ENCODE results near the gene ASAP3. TPM values are rescaled to one million over a fixed set of nuclear protein-coding genes. Genes with fewer than 3 reads are reported as not detected.

ASAP3 gene
- total and polyA plus RNA-seq, 9 of the 15 experiments (the other 6 are each of a cell fraction or from before 2014, with no cell fraction given) = 1.7 to 31.2 (median 17.4) TPM

DNA sequence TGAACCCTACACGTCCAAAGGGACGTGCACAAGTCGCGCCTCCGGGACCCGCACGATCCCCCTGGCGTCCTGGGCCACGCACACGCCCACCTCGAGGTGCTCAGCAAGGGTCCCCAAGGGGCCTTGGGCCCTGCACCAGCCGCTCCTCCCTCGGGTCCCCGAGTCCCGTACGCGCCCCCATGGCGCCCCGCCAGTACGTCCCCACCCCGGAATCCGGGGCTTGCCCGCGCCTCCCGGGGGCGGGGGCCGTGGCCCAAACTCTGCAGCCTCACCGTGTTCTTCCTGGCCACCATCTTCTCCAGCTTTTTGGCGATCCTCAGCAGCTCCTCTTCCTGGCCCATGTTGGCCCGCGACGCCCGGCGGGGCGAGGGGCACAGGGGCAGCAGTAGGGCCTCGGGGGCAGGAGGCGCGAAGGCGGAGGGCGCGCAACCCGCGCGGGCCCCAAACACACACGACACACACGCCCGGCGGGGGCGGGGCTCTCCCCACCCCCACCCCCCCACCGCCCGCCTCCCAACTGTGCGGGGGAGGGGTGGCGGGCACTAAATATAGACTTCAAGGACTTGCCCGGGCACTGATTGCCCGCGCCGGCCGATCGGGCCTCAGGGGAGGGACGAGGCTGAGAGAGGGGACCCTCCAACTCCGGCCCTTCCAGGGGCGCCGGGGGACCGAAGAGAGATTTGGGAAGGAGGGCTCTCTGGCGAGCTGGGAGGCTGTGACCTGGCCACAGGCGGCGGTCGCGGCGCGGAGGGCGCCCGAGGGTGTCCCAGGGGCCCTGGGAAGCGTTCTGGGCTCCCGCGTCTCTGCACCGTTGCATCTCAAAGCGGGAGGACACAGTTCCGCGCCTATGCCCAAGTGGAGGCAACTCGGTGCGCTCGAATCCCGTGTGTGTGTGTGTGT, 59.4 kb downstream of the ASAP3 start, which contains the start of gene TCEA3:
TCEA3 (minus strand) TSS at position 456 of the 900 bp plus-strand sequence; CDS start at position 341, 115 bp downstream.
- in situ Hi-C loops (cut with MboI) = no loop called here
- ATAC-seq = no peak
- Histone ChIP-seq H2AFZ (ENCODE audit: low read depth, low read length) (no peak within 1 kb of the TSS), H3K4me1 (replicated peaks in 1 of 2; ENCODE audit: control insufficient read depth in 2 of 2, insufficient read depth in 2 of 2, low read length in 2 of 2) (peaks cover 16 to 24% of the 10 kb centered on the region in 2 experiments), H4K20me1 (replicated peaks; ENCODE audit: control insufficient read depth, insufficient read depth, low read length) (no peaks in the 10 kb centered on the region), H3K27me3 (ENCODE audit: control insufficient read depth in 2 of 2, insufficient read depth in 2 of 2, low read length in 2 of 2) (no peaks in the 10 kb centered on the region), H3K27ac (ENCODE audit: extremely low read depth, low read depth, low read length) (no peak within 1 kb of the TSS), H3K36me3 (ENCODE audit: control insufficient read depth, insufficient read depth, low read length) (peaks cover 2% of the 10 kb centered on the region; the same call in 1 of the 3 replicates), H3K79me2 (ENCODE audit: control insufficient read depth, insufficient read depth, low read length) (no peaks in the 10 kb centered on the region), H3K4me2 (ENCODE audit: insufficient read depth, low read length) (no peak within 1 kb of the TSS), H3K4me3 (no peak within 1 kb of the TSS), H3K9ac (ENCODE audit: insufficient read depth in 1 of 2, low read depth in 2 of 2, low read length in 2 of 2) (peak within 1 kb of the TSS in 1 of 2 experiments; percentile 88; a peak in 2 of 4 replicates), H3K9me1 (ENCODE audit: control insufficient read depth, insufficient read depth, low read length) (no peaks in the 10 kb centered on the region), H3K9me3 (replicated peaks; ENCODE audit: control insufficient read depth, insufficient read depth, low read depth, low read length) (no peaks in the 10 kb centered on the region)
- 92% methylated on average over 41 of the region's 84 CpGs for WGBS (ENCODE audit: insufficient coverage, low coverage, missing lambda C conversion rate)
- intact Hi-C loops (cut with micrococcal nuclease) = loop anchor here (10.0 kb wide), 1 partner anchor 110 kb away; the partner anchor contains the start of gene E2F2
- TF ChIP-seq POLR2G (IDR thresholded peaks at IDR 0.05; ENCODE audit: low read depth, low read length) (peak; percentile 59), GATA2 (CRISPR knock-in tag; IDR thresholded peaks at IDR 0.05) (no peak), PCBP1 (IDR thresholded peaks at IDR 0.05; ENCODE audit: low read depth, low read length, poor library complexity, severe bottlenecking) (peak; percentile 60)
- TF ChIP-seq, protein P1, sequence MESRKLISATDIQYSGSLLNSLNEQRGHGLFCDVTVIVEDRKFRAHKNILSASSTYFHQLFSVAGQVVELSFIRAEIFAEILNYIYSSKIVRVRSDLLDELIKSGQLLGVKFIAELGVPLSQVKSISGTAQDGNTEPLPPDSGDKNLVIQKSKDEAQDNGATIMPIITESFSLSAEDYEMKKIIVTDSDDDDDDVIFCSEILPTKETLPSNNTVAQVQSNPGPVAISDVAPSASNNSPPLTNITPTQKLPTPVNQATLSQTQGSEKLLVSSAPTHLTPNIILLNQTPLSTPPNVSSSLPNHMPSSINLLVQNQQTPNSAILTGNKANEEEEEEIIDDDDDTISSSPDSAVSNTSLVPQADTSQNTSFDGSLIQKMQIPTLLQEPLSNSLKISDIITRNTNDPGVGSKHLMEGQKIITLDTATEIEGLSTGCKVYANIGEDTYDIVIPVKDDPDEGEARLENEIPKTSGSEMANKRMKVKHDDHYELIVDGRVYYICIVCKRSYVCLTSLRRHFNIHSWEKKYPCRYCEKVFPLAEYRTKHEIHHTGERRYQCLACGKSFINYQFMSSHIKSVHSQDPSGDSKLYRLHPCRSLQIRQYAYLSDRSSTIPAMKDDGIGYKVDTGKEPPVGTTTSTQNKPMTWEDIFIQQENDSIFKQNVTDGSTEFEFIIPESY (CRISPR knock-in tag; IDR thresholded peaks at IDR 0.05) = peak; percentile 96
- BruUV-seq (replicated peaks) = no TSS peak
- FAIRE-seq = no peak
- ChIA-PET CTCF (ENCODE audit: low intra/inter-chr PET ratio) (no interaction called here), POLR2A (interaction anchor here (0.6 to 1.2 kb wide), 4 partner anchors 21 to 130 kb away, joined by 3 to 4 read pairs (median 4); no protein-coding TSS in a partner anchor)
- no peak for DNase-seq (ENCODE audit: extremely low read depth in 1 of 4, low spot score in 3 of 4)
